Hematopoietic multipotent progenitor cell treated with erythropoietin and hydrocortisone succinate and interleukin-3 and kit ligand, for 8 days (in vitro differentiated cells): ENCODE results near the gene MPPED1.

Source experiments
- DNase-seq: peaks from one replicate; pipeline ENCODE4 v3.0.0-alpha.2; 2015

Gene MPPED1

DNA sequence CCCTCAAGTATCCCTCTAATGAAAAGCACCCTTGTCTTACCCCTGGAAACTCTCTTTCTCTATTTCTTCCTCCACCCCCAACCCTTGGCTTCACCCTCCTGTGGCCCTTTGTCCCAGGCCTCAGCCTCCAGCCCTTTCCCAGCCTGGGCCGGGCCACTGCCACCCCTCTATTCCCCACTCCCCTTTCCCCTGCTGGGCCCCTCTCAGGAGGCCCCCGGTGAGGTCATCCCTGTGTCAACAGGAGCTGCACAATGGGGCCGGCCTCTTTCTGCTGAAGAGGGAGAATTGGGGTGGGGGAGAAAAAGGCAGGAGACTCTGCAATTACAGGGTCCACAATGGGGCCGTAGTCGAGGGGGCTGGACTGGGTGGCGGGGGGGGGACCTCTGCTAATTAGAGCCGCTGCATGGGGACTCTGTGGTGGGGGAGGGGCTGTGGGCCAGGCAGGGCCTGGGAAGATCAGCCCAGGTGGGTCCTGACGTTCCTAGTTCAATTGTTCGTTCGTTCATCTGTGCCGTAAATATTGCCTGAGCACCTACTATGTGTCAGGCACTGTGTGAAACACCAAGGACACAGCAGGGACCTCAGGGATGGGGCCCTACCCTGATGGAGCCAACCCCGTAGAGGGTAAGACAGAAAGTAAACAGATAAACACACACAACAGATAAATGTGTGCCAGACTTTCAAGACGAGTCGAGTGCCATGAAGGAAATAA, 18.5 kb upstream of the MPPED1 start:
- DNase-seq: no peak

DNA sequence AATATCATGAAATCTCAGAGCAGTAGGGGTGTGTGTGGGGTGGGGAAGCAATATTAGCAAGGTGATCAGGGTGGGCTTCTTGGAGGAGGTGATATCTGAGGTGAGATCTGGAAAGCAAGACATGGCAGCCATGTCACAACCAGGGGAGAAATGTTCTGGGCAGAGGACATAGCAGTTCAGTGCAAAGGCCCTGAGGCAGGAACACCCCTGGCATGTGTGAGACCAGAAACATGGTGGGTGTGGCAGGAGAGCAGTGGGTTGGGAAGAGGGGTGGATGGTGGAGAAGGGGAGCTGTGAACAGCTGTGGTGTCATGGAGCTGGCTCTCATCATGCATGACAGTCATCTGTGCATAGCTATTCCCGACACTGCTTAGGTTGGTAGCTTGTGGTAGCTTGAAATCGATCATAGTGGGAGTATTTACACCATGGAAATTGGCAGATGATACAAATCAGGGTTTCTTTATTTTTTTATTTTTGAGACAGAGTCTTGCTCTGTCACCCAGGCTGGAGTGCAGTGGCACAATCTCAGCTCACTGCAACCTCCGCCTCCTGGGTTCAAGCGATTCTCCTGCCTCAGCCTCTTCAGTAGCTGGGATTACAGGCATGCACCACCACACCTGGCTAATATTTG, 17.9 kb upstream of the MPPED1 start:
- no peak for DNase-seq

DNA sequence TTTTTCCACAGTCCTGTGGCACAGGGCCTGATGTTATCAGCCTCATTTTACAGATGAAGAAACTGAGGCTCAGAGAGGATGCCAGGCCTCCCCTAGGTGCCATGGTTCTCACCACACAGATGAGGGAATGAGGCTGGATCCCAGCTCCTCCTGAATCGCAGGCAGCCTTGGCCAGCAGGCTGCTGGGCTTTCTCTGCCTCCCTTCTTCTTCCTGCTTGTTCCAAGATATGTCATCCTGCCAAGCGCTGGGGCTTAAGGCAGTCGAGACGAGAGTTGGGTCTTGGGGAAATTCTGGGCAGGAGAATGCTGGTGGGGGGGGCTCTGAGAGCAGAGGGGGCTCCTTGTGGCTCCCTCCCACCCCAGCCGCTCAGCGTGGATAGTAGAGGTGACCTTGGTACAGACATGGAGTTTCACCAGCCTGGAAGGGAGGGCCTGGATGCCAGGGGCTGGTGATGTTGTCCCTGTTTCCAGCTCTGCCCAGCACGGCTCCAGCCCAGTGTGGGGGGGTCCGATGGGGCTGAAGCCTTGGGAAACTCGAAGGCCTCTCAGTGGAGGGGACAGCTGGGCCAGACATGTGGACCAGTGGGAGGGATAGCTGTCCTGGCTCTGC, 16.6 kb upstream of the MPPED1 start:
- no peak for DNase-seq

DNA sequence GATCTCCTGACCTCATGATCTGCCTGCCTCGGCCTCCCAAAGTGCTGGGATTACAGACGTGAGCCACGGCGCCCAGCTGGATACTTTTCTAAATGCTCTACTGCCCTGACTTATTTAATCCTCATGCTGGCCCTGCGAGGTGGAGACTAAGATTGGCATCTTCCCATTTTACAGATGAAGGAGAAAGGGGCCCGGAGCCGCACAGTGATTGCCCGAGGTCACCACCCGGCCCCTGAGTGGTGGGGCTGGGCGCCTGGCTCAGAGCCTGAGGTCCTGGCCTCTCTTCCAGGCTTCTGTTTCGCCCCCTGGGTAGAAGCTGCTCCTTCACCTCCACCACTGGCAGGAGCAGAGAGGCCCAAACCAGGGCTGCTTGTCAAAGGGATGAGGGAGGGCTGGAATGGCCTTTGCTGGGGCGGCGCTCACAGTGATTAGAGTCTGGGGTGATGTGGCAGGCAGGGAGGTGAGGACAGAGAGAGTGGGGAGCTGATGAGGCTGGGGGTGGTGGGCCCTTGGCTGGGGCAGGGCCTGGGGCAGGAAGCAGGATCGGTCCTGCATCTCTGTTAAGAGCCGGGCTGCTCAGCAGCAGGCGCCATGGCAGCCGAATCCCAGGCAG, 15.4 kb upstream of the MPPED1 start:
- no peak for DNase-seq

DNA sequence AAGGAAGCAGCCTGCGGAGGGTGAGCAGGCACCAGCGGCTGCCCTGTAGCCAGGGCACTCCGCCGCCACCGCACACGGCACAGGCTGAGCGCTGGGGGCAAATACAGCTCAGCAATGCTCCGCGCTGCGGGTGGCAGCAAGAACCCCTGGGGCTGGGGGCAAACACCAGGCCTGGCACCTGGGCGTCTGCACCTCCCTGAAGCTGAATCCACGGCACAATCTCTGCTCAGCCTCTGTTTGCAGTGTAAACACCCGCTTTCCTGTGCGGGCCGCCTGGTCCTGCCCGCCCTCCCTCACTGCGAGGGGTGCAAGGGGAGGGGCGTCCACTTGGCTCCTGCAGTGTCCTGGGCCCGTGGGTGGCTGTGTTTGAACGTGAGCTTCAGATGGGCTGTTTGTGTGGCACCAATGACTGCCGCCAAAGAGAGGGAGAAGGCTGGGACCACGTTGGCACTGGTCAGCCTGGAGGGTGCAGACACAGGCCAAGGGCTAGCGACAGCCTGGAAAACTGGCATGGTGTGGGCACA, 14.8 kb upstream of the MPPED1 start:
- DNase-seq: no peak

DNA sequence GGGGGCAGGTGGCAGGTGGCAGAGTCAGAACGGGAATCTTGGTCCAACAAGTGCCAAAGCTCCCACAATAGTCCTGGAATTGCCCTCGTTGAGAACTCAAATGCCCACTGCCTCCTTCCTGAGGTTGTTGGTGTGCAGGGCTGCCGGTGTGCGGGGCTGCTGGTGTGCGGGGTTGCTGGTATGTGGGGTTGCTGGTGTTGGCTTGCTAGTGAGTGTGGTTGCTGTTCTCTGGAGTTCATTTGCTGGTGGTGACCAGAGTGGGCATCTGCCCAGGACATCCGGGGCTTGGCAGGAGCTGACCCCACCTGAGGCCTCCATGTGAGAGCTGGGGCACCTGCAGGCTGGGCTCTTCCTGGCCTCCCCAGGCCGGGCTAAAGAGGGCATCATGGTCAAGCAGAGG, 14.0 kb upstream of the MPPED1 start:
- DNase-seq: no peak

DNA sequence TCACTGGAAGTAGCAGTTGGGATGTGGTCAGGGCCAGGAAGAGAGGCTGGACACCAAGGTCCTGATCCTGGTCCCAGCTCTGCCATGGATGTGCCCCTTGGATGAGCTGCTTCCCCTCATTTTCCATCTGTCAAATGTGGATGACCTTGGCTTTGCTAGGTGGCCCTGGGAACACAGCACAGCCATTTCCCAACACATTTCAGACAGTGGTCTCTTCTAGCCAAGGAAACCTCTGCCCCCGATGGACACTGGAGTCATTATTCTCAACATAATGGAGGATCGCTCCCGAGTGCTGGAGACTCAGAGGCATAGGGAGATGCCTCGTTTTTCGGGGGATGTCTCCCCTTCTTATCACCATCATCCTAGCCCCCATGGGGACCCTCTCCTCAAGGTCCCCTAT, 13.6 kb upstream of the MPPED1 start:
- DNase-seq: no peak

DNA sequence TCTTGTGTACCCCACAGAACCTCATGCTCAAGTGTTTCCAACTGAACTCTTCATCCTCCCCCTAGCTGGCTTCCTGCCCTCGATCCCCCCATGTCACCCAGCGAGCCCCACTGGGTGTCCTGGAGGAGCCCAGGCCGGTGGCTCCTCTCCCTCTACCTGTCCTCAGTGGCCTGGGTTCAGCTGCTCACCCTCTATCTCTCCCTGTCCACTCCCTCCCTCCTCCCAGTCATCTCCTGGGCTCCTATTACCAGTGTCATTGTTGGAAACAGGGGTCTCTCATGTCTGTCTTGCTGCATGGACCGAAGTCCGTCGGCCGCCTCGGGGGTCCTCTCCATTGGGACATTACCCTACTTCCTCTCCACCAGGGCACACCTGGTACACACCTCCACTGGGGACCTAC, 12.9 kb upstream of the MPPED1 start:
- no peak for DNase-seq

DNA sequence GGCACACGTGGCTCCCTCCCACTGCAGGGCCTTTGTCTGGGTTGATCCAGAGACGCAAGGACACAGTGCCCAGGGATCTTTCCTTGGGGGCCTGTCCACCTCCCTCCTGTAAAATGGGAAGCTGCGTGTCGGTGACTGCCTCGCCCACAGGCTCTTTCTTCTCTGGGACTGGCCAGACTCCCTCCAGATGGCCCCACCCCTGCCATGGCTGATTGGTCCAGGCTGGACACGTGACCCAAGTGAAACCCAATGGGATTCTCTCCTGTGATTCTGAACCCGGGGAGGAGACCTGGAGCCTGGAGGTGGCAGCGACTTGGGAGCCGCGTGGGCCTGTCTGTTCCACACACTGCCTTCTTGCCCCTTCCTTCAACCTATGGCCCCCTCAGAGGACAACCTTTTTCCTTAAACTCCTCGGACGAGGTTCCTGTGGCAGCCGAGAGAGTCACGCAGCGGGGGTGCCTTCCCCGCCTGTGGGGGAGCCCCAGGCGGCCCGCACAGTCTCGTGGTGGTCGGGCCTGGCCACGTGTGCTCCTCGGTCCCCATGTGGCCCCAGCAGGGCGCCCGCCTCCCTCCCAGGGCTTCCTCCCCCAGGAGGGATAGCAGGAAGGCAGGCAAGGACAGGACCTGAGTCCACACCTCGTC, 12.4 kb upstream of the MPPED1 start:
- DNase-seq: no peak

DNA sequence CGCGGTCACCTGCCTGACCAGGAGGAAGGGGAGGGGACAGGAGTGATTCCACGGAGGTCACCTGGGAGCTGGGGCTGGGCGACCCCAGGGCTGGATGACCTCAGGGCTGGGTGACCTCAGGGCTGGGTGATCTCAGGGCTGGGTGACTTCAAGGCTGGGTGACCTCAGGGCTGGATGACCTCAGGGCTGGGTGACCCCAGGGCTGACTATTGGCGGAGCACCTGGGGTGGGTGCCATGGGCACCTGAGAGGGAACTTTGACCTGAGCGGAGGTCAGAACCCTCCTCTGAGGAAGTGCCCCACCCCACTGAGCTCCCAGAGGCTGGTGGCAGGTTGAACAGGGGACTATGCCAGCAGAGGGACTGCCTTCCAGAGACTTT, 11.8 kb upstream of the MPPED1 start:
- DNase-seq: no peak

DNA sequence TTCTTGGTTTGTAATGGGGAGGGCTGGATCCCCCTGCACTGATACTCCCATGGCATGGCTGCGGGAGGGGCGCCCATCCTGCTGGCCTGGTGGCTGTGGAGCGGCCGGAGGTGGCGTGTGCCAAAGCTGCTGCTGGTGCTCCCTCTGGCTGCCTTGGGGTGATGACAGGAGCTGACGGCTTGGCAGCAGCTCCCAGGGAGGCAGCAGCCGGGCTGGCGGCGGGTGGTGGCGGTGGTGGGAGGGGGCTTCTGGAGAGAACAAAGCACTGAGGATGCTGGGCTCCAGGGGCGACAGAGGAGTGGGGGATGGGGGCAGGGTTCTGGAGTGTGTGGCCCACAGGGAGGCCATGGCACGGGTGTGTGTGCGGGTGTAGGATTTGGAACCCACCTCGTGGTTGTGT, 11.4 kb upstream of the MPPED1 start:
- DNase-seq: no peak

DNA sequence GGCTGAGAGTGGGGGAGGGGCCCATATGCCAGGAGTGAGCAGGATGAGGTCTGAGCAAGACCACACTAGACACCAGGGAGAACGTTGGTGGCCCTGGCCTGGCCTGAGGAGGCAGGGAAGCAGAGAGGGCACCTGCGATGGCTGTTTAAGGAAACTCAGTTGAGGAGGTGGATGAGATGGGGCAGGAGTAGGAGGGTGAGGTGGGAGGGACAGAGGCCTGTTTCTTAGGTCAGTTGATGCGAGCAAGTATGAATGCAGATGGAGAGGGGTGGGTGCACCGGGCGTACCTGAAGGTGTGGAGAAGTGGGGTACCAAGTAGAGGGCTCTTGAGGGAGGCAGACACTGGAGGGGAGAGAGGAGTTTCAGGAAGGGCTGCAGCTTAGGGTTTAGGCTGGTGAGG, 10.6 kb upstream of the MPPED1 start:
- no peak for DNase-seq

DNA sequence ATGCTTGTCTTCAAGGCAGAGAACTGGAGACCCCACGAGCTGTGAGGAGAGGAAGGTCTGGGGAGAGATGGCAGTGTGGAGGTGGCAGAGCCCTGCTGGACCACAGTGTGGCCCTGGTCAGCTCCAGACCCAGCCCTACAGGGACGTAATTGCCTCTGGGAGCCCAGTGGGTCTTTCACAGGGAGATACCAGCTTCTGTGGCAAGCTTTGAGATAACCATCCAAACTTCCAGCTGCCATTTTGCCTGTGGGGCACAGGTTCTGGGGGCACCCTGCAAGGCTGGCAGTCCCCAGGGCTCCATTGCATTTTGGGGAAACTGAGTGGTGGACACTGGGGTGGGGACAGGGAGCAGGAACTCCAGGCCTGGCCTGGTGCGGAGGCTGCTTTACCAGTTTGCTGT, 10.2 kb upstream of the MPPED1 start:
- DNase-seq: no peak

DNA sequence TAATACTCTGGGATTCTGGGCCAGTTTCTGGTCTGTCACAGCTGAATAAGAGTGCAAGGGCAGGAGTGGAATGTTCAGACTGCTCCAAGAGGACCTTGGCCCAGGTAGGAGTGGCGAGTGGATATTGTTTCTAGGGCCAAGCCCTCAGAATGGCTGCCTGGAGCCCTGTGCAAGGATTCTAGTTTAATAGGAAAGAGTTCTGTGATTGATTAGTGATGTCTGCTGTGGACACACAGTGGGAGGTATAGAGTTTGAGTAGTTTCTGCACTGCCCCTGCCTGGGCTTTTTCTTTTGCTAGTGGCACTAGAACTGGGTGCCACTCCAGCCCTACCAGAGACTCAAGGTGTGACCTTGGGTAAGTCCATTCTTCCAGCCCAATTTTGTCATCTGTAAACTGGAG, 9.7 kb upstream of the MPPED1 start:
- DNase-seq: no peak

DNA sequence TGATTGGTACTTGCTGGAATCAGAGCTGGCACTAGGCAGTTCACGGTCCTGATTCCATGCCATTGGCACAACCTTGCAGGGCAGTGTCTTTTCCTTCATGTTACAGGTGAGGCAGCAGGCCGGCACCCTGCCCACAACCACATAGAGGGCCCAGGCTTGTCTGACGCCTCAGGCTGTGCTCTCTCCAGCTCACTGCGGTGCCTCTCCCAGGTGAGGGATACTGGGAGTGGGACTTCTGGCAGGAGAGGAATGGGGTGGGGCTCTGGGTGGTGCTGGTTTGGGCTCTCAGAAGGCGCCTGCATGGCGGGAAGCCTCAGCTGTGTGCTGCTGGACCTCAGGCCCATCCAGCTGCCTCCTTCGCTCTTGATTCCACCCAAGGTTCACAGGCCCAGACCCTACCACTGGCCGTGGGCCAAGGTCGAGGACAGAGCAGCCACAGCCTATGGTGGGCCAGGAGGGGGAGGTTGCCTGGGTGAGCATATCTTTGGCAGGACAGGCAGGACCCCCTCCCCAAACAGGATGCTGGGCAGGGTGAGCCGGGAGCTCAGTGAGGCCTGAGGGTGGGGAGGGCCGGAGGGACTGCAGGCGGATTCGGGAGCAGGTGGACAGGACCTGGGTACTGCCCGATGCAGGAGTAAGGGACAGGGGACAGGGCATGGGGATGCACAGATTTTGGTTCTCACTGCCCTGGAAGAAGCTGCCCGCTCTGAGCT, 7.0 kb upstream of the MPPED1 start:
- no peak for DNase-seq

DNA sequence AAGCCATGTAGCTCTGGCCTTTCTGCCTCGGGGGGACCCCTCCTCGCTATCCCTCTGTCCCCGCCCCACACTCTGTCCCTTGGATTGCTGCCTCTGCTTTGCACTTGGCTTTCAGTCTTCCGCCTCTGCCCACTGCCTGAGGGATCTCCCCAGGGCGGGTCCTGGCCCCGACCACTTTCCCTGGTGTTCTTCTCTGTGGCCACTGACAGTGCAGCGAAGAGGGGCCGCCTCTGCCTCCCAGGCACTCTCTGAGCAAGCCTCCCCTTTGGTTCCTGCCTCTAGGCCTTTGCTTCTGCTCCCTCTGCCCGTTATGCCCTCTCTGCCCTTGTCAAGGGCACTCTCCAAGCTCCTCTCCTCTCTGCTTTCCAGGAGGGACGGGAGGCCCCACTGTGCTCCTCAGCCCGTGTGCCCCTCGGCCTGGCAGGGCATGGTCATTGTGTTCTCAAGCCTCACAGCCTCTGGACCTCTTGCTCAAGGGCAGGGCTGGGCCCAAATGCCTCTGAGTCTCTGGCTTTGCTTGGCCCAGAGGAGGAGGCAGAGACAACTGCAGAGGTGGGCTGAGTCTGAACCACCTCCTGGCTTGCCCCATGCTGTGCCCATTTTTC, 5.5 kb upstream of the MPPED1 start:
- DNase-seq: no peak

DNA sequence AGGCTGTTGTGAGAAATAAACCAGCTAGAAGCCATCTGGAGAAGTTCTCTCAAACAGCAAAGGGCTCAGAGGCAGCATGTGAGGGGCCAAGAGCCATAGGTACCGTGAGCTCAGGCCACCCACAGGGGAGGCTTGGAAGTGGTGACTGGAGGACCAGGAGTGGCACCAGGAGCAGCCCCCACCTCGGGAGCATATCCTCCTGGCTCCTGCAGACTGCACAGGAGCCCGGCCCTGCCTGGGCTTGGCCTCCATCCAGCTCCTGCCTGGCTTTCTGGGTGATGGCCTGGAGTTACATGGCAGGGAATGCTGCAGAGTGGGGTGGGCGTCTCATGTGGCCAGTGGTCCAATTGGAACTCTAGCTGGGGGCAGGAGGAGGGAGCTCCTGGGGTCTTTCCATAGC, 4.2 kb upstream of the MPPED1 start:
- DNase-seq: no peak

DNA sequence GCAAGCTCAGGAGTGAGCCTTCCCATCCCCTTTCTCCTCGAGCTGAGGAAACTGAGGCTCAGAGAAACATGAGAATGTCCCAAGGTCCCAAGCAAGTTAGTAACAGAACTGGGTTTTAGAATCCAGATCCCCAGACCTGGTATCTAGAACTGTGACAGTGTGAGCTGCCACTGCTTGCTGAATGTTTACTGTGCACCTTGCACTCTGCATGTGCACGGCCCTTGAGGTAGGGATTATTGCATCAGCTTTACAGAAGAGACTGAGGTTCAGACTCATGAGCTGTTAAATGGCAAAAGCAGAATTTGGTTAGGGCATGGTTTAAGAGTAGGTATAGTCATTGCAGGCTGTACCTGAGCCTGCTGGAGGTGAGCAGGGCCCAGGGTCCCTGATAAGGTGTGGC, 3.8 kb upstream of the MPPED1 start:
- no peak for DNase-seq

DNA sequence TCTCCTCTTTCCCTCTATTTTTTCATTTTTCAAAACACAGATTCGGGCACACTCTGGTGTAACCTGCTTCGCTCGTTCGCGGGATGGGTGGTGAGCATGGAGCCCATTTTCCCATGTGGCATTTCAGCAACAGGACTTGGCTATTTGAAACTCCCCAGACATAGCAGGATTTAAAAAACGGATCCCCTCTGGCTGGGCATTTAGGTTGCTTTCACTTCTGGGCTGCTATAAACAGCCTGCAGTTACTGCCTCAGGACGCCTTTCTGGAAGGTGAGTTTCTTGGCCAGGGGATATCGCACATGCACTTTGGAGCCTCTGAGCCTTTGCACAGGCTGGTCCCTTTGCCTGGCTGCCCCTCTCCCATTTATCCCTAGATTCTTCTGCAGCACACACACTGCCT, 2.8 kb upstream of the MPPED1 start:
- no peak for DNase-seq

DNA sequence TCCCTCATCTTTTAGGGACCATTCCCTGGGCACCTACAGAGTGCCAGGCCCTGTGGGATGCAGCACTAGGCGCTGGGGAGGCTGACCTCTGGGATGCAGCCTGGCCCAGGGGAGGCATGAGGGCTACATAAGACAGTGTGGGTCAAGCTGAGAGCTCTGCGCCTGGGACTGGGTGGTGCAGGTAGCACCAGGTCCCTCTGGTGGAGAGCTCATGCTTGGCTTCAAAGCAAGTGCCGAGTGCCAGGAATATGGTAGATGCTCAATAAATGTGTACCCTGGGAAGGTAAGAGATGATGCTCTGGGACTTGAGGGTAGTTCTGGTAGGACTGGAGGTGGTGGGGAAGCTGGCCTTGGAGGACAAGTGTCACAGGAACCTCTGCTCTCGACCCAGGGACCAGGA, 2.0 kb upstream of the MPPED1 start:
- no peak for DNase-seq

DNA sequence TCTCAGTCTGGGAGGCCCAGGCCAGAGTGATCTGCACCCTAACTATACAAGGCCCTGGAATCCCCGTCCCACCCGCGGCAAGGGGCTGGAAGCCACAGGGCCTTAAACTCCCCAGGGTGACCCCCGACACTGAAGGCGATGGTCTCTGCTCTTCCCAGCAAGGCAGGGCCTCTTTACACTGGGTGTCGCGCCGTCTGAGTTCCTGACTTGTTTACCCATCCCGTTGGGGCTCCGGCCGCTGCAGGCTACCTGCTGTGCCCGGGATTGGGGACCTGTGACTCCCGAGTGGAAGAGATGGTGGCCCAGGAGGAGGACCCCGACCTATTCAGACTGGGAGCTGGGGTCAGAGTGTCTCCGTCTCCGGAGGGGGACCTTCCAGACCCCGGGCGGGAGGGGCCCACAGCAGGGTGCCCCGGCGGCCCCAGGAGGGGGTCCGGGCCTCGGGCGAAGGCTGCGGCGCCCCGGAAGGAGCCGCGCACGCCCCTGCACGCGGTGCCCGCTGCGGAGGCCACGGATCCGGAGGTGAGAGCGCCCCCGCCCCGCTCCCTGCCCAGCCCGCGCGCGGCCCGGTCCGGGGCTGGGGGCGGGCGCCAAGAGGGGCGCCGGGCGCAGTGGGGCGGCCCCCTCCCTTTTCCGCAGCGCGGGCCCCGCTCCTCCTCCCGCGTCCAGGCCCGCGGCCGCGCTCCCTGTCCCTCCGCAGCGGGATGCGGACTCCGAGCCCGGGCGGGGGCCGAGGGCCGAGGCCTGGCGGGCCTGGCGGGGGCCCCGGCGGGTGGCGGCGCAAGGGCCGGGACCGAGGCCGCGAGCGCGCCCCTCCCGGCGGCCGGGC, 560 bp upstream of the MPPED1 start:
- no peak for DNase-seq
